ENCODE data around the gene DIS3L2. TPM values are rescaled to one million over a fixed set of nuclear protein-coding genes. Genes with fewer than 3 reads are reported as not detected.
"Not testable (repeated sequence)": the region's sequence is repeated elsewhere in the genome, so short reads cannot be mapped to it uniquely, and the experiment has no call there.

The DIS3L2 gene
- total RNA-seq, 2 donors from 2014 or later: 55.5 to 67.2 TPM

DNA sequence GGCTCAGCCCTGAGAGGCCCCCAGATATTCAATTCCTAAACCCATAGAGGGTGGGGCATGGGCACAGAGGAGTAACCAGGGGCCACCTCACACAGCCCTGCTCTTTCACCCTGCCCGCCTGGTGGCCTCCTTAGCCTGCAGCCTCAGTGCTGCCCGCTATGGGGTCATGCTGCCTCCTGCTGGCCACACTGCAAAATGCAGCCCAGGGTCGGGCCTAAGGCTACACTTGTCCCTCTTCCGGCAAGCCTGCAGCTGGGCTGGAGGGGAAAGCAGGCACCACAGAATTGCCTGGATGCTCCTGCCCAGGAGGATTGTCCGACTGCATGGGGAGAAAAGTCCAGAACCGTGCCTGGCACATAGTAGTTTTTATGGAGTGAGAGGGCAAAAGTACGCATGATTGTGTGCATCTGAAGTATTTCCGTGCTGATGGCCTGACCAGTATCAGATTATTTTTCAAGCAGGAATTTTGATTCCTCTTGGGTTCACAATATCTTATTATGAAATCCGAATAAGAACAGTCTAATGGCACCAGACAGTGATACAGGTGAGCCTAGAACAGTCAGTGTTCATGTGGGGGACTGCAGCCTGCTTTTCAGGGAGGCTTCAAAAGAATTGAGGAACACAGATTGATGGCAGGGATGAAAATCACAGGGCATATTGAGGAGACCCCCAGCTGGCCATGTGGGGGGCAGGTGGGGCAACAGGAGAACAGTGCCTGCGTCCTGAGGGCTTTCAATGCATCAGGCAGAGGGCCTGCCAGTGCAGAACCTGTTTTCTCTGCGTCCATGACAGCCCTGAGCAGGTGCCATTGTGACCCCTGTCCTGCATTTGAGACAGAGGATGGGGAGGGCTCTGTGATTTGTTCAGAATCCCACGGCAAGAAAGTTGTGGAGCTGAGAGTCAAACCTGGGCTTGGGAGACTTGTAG is 365.9 kb downstream of the DIS3L2 start:
- peak; percentile 62 to 85 (median 66) for DNase-seq
- no peaks in the 10 kb centered on the region for H3K27me3 Mint-ChIP-seq
- H3K4me1 Mint-ChIP-seq: peaks cover 7% of the 10 kb centered on the region
- no peak overlapping the region for H3K4me3 Mint-ChIP-seq
- no peaks in the 10 kb centered on the region for H3K9me3 ChIP-seq (ENCODE audit: control insufficient read depth, low read length, poor library complexity, severe bottlenecking)
- no peak overlapping the region for H3K27ac Mint-ChIP-seq
- ATAC-seq: peak; percentile 88
- no peaks in the 10 kb centered on the region for H3K36me3 Mint-ChIP-seq (ENCODE audit: low read depth)

DNA sequence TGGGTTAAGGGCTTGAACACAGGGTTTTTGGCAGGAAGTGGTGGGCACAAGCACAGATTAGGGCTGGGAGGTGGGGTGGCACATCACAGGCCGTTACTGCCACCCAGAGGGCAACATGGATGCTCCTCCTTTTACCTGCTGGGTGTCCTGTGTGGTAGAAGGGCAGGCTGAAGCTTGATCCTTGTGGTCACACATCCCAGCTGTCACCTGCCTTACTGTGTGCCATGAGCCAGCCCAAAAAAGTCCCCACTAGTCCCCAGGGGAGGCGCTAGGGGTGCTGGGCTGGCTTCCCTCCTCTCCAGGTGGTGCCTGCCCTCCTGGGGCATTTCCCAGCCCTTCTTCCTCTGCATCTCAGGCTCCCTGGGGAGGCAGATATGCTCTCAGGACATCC is 366.5 kb downstream of the DIS3L2 start:
- Mint-ChIP-seq H3K36me3 (ENCODE audit: low read depth) (no peaks in the 10 kb centered on the region), H3K4me3 (no peak overlapping the region), H3K27ac (no peak overlapping the region), H3K27me3 (no peaks in the 10 kb centered on the region), H3K4me1 (peaks cover 3% of the 10 kb centered on the region)
- ATAC-seq: no peak
- DNase-seq: peak in 1 of 3 donors; percentile 3
- no peaks in the 10 kb centered on the region for H3K9me3 ChIP-seq (ENCODE audit: control insufficient read depth, low read length, poor library complexity, severe bottlenecking)

DNA sequence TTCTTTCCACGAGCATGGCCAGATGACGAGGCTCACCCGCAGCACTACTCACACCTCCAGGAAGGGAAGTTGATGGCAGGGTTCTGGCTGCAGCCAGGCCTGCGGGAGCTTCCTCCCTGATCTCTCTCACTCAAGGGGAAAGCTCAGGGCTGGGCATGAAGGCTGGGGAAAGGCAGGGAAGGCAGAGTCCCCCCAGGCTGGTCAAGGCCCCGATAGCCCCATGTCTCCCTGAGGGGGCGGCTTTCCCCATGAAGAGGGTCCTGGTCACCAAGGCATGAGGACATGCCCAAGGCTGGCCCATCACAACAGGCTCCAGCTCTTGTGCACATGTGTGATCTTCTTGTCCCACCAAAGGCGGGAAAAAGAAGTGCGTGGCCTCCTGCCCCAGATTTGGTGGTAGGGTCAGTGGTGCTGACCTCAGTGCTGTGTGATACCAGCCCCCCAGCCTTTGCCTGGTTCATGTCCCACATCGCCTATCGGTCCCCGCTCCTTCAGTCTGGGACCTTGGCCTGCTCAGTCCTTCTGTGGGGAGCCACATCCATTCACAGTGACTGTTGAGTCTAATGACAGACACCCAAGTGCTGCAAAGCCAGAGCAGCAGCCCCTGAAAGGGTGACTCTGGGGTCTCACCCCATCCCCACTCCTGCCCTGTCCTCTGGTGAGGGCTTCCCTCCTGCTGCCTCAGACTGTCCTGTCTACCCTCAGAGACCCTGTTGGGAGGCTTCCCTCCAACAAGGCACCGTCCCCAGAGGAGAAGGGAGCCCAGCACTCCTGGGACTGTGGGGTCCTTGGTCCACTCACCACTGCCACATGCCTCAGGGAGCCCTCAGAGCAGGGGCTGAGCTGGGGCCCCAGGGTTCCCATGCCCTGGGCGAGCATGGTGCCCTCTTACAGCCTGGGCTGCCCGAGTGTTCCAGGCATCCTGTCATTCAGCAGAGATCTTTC is 367.3 kb downstream of the DIS3L2 start:
- Mint-ChIP-seq H3K36me3 (ENCODE audit: low read depth) (no peaks in the 10 kb centered on the region), H3K4me3 (no peak overlapping the region), H3K27me3 (no peaks in the 10 kb centered on the region), H3K27ac (no peak overlapping the region), H3K4me1 (peaks cover 3% of the 10 kb centered on the region)
- ATAC-seq (no peak), DNase-seq (peak in 1 of 3 donors; percentile 2)
- no peaks in the 10 kb centered on the region for H3K9me3 ChIP-seq (ENCODE audit: control insufficient read depth, low read length, poor library complexity, severe bottlenecking)

DNA sequence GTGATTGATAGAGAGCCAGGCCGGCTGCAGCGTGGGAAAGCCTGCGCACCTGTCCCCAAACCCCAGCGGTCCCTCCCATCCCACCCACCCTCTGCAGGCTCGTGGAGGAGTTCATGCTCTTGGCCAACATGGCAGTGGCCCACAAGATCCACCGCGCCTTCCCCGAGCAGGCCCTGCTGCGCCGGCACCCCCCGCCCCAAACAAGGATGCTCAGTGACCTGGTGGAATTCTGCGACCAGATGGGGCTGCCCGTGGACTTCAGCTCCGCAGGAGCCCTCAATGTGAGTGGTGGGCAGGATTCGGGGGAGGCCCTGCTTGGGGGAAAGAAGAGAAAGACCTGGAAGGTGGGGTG is 368.2 kb downstream of the DIS3L2 start:
- Mint-ChIP-seq H3K27me3 (no peaks in the 10 kb centered on the region), H3K27ac (no peak overlapping the region), H3K36me3 (ENCODE audit: low read depth) (no peaks in the 10 kb centered on the region), H3K4me3 (no peak overlapping the region), H3K4me1 (peaks cover 3% of the 10 kb centered on the region)
- ATAC-seq (no peak), DNase-seq (peak in 1 of 3 donors; percentile 2)
- H3K9me3 ChIP-seq (ENCODE audit: control insufficient read depth, low read length, poor library complexity, severe bottlenecking): no peaks in the 10 kb centered on the region

DNA sequence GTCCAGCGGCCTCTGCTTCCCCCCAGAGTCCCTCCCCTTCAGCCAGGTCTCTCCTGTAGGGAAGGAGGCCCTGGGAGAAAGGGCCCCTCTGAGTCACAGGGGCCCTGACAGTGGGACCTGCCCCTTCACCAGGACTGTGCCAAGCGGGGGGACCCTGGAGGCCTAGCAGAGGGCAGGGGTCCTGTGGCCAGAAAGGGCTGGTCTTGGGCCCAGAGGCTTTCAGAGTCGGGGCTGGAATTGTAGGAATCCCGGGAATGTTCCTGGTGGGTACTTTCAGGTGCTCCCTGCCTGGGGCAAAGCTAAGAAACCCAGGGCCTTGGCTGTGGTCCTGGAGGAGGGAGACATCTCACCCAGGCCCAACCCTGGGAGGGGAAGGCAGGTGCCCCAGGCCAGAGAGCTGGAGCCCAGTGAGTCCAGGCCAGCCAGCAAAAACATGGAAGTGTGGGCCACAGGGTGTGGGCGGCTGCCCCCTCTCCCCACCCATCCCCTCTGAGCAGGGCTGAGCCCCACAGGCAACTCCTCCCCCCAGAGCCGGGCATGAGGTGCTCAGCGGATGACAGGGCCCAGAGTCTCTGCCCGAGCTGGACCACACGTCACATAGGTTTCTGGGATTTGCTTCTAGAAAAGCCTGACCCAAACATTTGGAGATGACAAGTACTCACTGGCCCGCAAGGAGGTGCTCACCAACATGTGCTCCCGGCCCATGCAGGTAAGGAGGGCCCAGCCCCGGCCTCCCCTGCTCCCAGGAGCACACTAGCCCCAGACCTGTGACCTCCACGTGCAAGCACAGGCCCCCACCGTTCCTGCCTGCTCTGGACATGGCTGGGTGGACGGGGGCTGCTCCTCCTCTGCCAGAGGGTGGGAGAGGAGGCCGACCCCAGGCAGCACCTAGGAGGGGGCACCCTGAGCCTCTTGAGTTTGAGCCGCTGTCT is 368.8 kb downstream of the DIS3L2 start:
- no peak for ATAC-seq
- H3K9me3 ChIP-seq (ENCODE audit: control insufficient read depth, low read length, poor library complexity, severe bottlenecking): no peaks in the 10 kb centered on the region
- no peaks in the 10 kb centered on the region for H3K36me3 Mint-ChIP-seq (ENCODE audit: low read depth)
- no peak overlapping the region for H3K4me3 Mint-ChIP-seq
- peaks cover 3% of the 10 kb centered on the region for H3K4me1 Mint-ChIP-seq
- no peak overlapping the region for H3K27ac Mint-ChIP-seq
- H3K27me3 Mint-ChIP-seq: no peaks in the 10 kb centered on the region
- peak in 1 of 3 donors; percentile 5 for DNase-seq

DNA sequence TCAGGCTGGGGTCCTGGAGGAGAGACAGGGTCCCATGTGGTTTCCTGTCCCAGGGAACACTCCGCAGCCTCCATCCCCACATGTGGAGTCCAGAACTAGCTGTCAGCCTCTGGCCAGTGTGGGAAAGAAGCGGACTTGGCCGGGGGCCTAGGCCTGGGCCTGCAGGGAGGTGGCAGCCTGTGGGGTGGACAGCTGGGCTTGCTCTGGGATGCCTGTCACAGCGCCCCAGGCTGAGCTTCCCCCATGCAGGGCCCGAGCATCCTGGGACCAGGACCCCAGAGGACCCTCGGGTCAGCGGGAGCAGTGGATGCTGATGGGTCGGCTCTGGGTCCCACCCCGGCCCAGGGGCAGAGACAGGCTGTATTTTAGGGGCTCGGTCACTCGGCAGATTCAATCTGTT is 369.5 kb downstream of the DIS3L2 start:
- DNase-seq: peak in 1 of 3 donors; percentile 2
- ATAC-seq; H3K4me1 Mint-ChIP-seq; H3K27ac Mint-ChIP-seq; H3K27me3 Mint-ChIP-seq; H3K4me3 Mint-ChIP-seq; H3K9me3 ChIP-seq (ENCODE audit: control insufficient read depth, low read length, poor library complexity, severe bottlenecking); H3K36me3 Mint-ChIP-seq (ENCODE audit: low read depth): not testable (repeated sequence)

DNA sequence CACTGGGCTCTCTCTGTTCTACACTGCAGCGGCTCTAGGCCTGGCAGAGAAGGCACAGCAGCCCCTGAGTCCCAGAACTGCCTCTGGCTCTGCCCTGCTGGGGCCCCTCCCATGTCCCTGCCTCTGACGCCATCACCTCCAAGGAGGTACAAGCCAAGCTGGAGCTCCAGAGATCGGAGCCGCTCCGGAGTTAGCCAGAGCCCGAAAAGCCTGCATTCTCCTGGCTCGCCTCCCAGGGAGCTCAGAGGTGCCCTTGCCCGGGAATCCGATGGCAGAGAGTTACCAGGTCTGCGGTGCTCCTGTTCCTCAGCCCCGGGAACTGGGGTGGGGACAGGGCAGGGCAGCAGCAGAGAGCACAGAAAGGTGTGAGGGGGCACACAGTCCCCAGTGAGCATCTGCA is 370.1 kb downstream of the DIS3L2 start:
- not testable (repeated sequence) for H3K36me3 Mint-ChIP-seq (ENCODE audit: low read depth); ATAC-seq; H3K4me1 Mint-ChIP-seq; H3K27me3 Mint-ChIP-seq; H3K27ac Mint-ChIP-seq; H3K9me3 ChIP-seq (ENCODE audit: control insufficient read depth, low read length, poor library complexity, severe bottlenecking); H3K4me3 Mint-ChIP-seq
- DNase-seq: peak in 2 of 3 donors; percentile 0 to 2

DNA sequence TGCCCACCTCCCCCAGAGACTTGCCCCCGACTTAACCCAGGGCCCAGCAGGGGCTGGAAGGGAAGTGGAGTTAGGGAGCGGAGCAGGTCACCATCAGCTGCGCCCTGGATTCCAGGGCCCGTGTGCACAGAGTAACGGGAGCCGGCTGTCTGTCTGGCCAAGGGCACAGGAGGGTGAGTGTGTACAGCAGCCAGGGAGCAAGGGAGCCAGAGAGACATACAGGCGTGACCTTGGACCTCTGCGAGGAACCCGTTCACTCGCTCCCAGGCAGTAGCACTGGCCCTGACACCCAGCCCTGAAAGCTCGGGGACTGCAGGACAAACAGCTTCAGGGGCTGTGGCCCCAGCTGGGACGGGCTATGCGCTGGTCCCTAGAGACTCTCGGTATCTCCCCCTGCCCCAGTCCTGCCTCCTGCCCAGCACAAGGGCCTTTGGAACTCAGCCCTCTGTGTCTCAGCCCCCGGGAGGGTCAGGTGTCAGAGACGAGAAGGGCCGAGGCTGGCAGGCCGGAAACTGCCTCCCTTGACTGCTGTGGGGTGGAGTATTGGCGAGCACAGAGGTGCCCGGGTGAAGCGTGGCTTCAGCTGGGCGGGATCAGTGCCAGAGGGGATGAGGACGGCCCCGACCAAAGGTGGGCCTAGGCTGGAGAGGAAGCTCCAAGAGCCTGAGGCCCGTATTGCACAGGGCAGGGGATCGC is 370.9 kb downstream of the DIS3L2 start:
- not testable (repeated sequence) for H3K4me3 Mint-ChIP-seq; H3K4me1 Mint-ChIP-seq; H3K27me3 Mint-ChIP-seq; H3K27ac Mint-ChIP-seq; ATAC-seq; H3K36me3 Mint-ChIP-seq (ENCODE audit: low read depth); H3K9me3 ChIP-seq (ENCODE audit: control insufficient read depth, low read length, poor library complexity, severe bottlenecking)
- peak in 1 of 3 donors; percentile 3 for DNase-seq

DNA sequence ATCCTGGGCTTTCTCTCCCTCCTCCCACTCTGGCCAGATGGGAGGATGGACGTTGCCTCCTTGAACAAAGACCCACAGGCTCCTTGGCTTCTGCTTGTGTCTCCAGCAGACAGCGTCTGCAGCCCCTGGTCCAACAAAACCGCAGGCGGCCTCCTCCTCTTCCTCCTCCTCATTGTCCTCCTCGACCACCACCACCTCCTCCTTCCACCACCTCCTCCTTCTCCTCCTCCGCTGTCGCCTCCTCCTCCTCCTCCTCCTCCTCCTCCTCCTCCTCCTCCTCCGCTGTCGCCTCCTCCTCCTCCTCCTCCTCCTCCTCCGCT is 371.4 kb downstream of the DIS3L2 start:
- Mint-ChIP-seq H3K4me3 (no peak overlapping the region), H3K4me1 (no peaks in the 10 kb centered on the region), H3K27me3 (no peaks in the 10 kb centered on the region), H3K36me3 (ENCODE audit: low read depth) (no peaks in the 10 kb centered on the region), H3K27ac (no peak overlapping the region)
- ATAC-seq: no peak
- peak in 1 of 3 donors; percentile 7 for DNase-seq
- no peaks in the 10 kb centered on the region for H3K9me3 ChIP-seq (ENCODE audit: control insufficient read depth, low read length, poor library complexity, severe bottlenecking)

DNA sequence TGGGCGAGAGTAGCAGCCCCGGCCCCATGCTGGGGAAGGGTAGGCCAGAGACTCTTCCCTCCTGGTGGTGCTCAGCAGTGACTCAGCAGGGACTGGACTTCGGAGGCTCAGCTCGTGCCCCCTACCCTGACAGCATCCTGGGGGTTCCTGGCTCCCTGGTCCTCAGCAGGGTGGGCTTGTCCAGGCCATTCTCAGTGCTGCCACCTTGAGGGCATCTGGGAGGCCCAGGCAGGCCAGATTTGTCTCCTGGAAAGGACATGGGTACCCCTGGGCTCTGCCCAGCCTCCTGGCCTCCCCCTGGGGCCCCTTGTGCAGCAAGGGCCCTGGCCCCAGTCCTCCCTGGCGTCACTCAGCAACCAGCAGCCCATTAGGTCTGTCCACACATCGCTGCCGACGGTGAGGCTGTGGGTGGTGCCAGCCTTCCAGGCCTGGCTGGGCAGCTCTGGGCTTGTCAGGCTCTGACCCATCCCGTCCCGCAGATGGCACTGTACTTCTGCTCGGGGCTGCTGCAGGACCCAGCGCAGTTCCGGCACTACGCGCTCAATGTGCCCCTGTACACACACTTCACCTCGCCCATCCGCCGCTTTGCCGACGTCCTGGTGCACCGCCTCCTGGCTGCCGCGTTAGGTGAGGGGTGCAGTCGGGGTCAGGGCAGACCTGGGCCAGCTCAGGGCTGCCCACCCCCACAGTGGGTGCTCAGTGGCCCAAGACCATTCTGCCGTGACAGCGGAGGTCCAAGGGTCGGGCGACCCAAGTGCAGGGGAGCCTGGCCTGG is 372.0 kb downstream of the DIS3L2 start:
- H3K4me3 Mint-ChIP-seq: no peak overlapping the region
- no peak overlapping the region for H3K27ac Mint-ChIP-seq
- no peaks in the 10 kb centered on the region for H3K4me1 Mint-ChIP-seq
- no peaks in the 10 kb centered on the region for H3K9me3 ChIP-seq (ENCODE audit: control insufficient read depth, low read length, poor library complexity, severe bottlenecking)
- peak; percentile 3 to 6 (median 6) for DNase-seq
- H3K36me3 Mint-ChIP-seq (ENCODE audit: low read depth): no peaks in the 10 kb centered on the region
- ATAC-seq: no peak
- H3K27me3 Mint-ChIP-seq: no peaks in the 10 kb centered on the region

DNA sequence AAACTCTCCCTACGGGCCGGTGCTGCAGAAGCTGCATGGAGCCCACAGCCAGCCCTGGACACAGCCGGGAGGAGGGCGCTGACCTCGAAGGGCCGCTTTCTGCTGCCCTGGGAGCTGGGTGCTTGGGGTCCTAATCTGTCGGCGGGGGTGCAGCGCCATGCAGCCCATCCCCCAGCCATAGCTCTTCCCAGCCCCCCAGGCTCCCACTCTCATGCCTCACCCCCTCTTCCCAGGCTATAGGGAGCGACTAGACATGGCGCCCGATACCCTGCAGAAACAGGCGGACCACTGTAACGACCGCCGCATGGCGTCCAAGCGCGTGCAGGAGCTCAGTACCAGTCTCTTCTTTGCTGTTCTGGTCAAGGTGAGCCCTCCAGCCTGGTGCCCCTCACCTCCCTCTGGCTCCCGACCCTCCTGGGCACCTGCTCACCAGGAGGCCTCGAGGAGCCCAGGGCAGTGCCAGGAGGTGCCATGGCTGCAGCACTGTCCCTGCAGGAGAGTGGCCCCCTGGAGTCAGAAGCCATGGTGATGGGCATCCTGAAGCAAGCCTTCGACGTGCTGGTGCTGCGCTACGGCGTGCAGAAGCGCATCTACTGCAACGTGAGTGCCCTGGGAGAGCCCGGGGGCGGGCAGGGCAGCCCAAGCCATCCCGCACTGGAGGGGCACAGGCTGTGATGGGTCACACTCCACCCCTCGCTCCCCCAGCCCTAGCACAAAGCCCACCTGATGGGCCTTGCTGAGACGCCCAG is 372.8 kb downstream of the DIS3L2 start:
- not testable (repeated sequence) for H3K4me3 Mint-ChIP-seq; H3K4me1 Mint-ChIP-seq; H3K27ac Mint-ChIP-seq; H3K27me3 Mint-ChIP-seq; ATAC-seq; H3K9me3 ChIP-seq (ENCODE audit: control insufficient read depth, low read length, poor library complexity, severe bottlenecking); H3K36me3 Mint-ChIP-seq (ENCODE audit: low read depth)
- DNase-seq: peak in 2 of 3 donors; percentile 3 to 4

All from T-helper 17 cell (primary cell).